GM21786 (cell line): ENCODE data around the gene SURF4.
"Not testable (repeated sequence)": the region's sequence is repeated elsewhere in the genome, so short reads cannot be mapped to it uniquely, and the experiment has no call there.

ENCODE experiments used
- ATAC-seq: cut with Tn5 transposase; IDR thresholded peaks from one replicate; pipeline ENCODE4 v1.9.1; 2021; ENCODE audit not compliant: unreplicated experiment

Gene SURF4

DNA sequence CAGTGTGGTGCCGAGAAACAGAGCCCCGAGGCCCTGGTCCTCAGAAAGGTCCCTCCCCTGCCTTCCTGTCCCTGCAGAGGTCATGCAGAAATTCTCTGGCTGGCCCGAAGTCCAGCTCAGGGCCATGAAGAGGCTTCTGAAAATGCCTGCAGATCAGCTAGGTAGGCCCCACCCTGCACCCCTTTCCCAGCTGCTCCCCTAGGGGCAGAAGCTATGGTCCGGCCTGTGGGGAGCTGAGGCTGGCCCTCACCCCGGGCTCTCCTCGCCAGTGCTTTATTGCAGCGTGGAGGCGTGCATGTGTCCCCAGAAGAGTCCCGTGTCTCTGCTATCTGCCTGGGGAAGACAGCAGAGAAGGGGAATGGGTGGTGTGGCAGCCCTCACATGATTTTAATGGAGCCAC lies 22.0 kb upstream of the SURF4 start:
- no peak for ATAC-seq

DNA sequence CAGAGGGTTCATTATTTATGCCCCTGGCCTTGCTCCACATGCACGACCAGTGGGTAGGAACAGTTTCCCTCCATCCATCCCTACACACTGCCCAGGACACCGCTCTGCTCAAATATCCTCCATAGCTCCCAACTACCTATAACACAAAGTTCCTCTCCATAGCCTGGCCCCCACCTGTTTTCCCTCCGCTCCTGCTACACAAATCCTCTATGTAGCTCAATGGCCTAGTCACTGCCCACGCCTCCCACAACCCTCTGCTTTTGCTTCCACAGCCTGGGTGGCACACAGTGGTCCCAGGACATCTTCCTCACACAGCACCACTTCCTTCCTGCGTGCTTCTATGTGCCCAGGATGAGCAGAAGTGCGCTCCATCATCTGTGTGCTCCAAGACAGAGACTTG lies 21.5 kb upstream of the SURF4 start:
- ATAC-seq, result no peak

DNA sequence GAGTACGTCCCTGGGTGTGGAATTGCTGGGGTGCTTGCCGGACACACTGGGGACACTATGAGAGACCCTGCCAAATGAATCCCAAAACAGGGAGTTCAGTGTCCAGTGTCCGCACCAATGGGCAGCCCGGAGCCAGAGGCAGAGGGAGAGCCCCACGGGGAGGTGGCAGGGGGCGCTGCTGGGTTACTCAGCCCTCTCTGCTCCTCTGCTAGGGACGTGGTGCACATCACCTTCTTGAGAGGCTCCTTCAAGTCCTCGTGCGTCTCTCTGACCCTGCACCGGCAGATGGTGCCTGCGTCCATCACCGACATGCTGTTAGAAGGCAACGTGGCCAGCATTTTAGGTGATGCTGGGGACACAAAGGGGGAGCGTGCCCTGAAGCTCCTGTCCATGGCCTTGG lies 21.1 kb upstream of the SURF4 start:
- ATAC-seq, result no peak

DNA sequence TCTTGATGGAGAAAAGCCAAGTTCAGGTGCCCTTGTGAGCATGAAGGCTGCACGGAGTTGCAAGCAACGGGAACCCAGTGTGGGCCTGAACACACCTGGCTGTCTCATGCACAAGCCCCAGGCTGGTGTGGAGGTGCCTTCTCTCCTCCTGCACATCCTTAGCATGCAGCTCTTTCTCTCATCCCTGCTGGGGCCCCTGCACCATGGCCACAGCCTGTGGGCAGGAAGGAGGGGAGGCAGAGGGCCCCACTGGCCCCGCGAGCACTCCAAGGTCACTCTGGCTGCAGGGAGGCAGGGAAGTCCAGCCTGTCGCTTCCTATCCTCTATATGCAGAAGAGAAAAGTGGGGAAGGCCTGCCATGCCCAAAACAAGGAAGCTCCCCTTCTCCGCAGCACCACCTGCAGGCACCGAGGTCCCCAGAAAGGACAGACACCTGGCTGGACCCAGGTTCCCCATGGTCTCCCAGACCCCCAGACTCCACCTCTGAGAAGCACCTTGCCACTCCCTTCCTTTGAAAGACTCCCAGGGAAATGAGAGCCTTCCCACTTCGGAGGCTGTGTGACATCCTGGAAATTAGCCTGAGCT lies 18.9 kb upstream of the SURF4 start:
- no peak for ATAC-seq

DNA sequence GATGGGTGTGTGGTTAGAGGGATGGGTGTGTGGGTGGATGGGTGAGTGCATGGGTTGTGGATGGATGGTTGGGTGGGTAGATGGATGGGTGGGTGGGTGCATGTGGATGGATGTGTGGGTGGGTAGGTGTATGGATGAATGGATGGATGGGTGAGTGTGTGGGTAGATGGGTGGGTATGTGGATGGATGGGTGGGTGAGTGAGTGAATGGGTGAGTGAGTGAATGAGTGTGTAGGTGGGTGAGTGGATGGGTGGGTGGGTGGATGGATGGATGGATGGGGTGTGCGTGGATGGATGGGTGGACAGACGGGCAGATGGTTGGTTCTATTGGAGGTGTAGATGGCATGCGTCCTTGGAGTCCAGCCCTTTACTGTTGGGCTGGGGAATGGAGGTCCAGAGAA lies 17.5 kb upstream of the SURF4 start:
- no peak for ATAC-seq

DNA sequence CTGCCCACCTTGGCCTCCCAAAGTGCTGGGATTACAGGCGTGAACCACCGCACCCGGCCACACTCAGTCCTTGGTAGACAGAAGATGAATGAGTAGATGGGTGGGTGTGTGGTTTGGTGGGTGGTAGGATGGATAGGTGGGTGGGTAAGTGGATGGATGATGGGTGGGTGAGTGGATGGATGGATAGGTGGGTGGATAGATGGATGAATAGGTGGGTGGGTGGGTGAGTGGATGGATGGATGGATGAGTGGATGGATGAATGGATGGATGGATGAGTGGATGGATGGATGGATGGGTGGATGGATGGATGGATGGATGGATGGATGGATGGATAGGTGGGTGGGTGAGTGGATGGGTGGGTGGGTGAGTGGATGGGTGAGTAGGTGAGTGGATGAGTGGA lies 16.4 kb upstream of the SURF4 start:
- not testable (repeated sequence) for ATAC-seq

DNA sequence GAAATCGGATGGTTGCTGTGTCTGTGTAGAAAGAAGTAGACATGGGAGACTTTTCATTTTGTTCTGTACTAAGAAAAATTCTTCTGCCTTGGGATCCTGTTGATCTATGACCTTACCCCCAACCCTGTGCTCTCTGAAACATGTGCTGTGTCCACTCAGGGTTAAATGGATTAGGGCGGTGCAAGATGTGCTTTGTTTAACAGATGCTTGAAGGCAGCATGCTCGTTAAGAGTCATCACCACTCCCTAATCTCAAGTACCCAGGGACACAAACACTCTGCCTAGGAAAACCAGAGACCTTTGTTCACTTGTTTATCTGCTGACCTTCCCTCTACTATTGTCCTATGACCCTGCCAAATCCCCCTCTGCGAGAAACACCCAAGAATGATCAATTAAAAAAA lies 15.6 kb upstream of the SURF4 start:
- not testable (repeated sequence) for ATAC-seq

DNA sequence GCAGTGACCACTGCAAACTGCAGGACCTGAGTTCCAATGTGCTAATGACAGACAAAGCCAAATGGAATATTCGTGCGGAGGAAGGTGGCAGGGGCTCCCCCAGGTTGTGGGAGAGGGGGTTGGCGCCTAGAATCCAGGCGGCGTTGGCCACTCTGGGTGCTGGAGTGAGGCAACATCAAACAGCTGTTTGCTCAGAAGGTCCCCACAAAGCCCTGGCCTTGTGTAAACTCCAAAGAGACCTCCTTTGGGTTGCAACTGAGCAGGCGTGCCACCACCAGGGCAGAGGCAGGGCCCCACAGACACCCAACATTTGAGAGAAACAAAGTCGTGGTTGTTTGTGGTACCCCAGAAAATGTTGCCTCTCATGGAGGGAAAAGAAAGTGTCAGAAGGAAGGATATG lies 14.9 kb upstream of the SURF4 start:
- ATAC-seq, result no peak

DNA sequence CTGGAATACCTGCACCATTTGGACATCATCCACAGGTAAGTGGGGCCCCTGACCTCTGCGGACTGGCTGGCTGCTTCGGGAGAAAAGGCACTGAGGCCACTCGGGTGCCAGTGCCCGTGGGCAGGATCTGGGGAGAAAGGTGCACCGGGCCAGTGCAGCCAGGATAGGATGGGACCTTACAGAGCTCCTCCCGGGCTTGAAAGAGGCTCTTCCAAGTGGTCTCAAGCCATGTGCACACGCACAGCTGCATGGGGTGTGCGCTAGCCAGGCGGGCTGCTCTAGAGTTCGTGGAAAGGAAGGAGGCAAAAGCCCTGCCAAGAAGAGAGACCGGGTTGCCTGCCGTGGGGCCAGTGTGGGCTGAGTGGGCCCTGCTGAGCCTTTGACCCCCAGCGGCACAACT lies 13.7 kb upstream of the SURF4 start:
- ATAC-seq, result no peak

DNA sequence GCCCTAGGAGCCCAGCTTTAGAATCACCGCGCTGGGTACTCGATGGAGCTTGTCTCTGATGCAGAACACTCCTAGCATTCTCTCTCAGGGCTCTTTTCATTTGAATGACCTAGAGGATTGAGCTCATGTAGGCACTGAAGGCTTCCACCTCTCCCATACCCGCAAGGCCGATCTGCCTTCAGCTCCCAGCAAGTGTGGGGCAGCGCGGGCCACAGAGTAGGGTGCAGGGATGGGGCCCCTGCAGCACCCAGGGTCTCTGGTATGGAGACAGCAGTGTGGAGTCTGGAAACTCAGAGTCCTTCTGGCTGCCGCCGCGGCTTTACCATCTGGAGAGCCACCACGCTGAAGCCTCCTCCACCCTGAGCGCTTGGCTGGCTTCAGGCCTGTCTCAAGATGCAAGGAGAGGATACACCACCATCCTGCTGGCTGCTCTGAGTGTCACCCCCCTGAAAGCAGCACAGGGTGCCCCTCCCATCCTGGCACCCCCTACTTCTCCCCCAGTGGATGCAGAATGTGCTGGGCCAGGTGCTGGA lies 13.2 kb upstream of the SURF4 start:
- no peak for ATAC-seq

DNA sequence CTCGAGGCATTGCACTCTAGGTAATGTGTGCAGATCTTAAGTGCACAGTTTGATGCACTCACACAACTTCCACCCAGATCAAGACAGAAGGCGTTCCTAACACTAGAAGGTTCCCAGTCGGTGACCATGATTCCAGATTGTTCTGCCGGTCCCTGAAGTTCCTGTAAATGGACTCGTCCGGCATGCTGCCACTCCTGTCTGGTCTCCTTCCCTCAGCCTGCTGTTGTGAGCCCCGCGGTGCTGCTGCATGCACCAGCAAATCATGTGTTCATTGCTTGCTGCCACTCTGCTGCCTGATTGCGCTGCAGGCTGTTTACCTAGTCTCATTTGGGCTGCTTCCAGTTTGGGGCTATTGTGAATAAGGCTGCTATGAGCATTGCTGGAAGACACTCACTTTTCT lies 11.8 kb upstream of the SURF4 start:
- no peak for ATAC-seq

DNA sequence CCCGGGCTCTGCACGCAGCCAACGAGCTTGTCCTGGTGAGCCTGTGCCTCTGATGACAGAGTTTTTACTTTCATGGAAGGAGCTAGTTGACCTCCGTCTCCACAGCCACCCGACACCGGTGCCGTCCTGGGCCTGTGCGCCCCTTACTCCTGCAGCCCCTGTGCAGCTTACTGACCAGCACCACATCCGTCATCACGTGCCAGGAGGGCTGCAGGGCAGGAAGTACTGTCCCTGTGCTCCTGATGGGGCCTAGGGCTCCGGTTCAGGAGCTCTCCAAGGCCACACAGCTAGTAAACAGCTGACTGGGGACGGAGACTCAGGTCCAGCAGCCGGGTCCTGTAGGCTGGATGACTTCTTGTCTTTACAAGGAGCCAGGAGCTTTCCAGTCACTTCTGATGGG lies 10.5 kb upstream of the SURF4 start:
- no peak for ATAC-seq

DNA sequence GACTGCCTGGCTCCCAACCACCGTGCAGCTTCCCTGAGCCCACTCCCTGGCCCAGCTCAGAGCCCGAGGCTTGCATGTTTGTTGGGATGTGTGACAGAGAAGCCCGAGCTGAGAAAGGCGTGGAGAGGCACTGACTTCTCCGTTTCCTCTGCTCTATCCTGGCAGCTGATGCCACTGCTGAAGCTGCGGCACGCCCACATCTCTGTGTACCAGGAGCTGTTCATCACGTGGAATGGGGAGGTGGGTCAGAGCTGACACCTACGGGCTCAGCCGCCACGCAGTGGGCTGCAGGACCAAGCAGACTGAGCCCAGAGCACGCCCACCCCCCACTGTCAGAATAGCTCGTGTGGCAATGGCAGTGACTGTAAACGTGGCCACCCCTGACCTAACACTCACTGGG lies 9.6 kb upstream of the SURF4 start:
- ATAC-seq, result no peak

DNA sequence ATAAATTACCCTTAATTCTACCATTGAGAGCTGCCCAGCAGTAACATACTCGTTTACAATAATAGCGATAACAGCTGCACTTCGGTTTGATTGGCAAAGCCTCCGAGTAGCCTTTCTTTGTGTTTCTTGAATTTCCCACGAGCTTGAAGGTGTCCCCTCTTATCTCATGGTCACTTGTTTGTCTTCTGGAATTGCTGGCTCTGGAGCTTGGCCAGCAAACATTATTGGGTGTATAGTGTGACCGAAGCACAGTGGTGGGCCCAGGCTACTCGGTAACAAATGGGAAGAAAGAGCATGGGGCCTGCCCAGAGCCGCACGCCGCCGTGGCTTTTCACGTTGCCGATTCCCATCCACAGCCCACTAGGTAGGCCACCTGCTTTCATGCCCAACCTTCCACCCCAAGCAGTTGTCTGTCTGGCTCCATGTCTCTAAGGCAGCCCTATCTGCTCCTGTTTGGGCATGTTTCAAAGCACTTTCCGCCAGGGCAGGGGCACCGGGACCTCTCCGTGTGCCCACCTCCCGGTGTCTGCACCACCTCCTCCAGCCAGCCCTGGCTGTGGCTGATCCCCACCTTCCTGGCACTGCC lies 9.0 kb upstream of the SURF4 start:
- no peak for ATAC-seq

DNA sequence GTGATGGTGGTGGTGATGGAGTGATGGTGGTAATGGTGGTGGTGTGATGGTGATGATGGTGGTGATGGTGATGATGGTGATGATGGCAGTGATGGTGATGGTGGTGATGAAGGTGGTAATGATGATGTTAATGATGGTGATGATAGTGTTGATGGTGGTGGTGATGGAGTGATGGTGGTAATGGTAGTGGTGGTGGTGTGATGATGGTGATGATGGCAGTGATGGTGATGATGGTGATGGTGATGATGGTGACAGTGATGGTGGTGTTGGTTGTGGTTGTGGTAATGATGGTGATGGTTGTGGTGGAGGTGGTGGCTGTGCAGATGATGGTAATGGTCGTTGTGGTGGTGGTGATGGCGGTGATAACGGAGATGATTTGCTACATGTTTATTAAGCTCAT lies 7.6 kb upstream of the SURF4 start:
- no peak for ATAC-seq

DNA sequence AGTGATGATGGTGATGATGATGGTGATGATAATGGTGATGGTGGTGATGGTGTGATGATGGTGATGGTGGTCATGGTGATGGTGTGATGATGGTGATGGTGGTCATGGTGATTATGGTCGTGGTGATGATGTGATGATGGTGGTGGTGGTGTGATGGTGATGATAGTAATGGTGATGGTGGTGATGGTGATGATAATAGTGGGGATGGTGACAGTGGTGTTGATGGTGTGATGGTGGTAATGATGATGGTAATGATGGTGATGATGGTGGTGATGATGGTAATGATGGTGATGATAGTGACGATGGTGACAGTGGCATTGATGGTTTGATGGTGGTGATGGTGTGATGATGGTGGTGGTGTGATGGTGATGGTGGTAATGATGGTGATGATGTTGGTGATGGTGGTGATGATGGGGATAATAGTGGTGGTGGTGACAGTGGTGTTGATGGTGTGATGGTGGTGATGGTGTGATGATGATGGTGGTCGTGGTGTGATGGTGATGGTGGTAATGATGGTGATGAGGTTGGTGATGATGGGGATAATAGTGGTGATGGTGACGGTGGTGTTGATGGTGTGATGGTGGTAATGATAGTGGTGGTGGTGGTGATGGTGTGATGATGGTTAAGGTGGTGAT lies 6.8 kb upstream of the SURF4 start:
- no peak for ATAC-seq

DNA sequence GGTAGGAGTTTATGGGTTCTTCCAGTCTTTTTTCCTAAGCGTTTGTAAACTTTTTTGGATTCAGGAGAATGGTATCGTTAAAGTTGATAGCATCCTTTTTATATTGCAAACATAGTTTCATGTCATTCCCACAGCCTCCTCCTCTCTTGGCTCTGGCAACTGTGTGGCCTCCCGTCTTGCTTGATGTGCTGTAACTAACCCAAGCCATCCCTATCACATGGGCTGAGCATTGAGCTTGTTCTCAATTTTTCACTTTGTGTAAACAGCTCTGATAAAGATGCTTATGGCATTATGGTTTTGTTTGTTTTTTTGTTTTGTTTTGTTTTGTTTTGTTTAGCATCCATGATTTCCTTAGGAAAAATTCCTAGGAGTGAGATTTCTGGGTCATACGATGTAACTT lies 4.9 kb upstream of the SURF4 start:
- ATAC-seq, result no peak

DNA sequence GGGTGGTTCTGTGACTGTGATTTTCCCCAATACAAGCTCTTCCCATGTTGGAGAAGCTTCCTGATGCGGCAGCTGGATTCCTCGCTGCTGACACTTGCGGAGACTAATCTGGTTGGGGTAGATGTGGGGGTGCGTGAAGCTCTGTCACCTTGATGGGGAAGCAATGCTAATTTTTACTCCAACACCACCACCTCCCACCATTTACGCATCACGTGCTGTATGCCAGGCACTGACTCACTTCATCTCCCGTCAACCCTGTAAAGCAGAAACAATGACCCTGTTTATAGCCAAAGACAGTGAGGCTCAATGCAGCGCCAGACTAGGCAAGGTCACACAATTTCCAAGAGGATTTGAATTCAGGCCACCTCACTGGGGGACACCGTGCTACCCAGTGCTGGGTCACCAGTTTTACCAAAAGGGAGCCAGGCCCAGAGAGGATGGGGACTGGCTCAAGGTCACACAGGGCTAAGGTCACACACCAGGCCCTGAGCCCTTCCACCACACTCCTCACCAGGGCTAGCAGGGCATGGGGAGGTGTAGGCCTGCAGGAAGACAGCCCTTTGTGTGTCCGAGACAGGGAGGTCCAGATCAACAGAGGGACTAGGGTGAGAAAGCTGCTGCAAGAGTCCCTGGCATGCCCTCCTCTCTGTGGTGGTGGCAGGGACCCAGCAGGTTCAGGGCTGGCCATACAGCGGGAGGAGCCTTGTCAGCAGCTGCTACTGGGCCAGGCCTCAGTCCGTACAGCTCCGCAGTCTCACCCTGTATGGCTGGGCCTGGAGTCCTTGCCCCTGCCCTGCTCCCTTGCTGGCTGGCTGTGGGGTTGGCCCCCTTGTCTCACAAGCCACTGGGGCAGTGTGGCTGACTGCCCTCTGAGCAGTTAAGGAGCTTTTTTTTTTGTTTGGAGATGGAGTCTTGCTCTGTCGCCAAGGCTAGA lies 3.6 kb upstream of the SURF4 start:
- no peak for ATAC-seq

DNA sequence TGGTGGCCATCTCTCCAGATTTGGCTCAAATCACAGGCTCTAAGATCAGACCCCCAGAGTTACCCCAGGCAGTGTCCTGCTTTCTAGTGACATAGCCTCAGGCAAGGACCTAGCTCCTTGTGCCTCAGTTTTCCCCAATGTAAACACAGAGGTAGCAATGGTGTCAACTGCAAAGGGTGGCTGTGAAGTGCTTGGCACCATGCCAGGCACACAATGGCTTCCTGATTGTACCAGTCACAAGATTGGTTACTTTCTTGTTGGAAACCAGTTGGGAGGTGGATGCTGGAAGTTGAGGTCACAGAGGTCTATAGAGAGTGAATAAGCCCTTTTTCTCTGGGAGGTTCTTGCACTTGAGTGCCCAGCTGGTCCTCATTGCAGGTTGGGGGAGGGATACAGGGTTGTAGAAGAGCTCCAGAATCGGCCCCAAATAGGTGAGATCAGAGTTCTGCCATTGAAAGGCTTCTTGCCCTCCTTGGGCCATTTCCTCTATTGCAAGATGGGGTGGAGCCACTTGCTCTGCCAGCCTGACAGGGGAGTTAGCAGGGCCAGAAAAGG lies 2.6 kb upstream of the SURF4 start:
- ATAC-seq, result no peak

DNA sequence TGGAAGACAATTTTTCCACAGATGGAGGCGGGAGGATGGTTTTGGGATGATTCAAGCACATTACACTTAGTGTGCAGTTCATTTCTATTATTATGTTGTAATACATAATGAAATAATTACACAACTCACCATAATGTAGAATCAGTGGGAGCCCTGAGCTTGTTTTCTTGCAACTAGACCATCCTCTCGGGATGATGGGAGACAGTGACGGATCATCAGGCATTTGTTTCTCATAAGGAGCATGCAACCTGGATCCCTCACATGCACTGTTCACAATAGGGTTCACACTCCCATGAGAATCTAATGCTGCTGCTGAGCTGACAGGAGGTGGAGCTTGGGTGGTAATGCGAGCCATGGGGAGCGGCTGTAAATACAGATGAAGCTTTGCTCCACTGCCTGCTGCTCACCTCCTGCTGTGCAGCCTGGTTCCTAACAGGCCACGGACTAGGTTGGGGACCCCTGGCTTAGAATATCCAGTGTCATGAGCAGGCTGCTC lies 1.9 kb upstream of the SURF4 start:
- no peak for ATAC-seq

DNA sequence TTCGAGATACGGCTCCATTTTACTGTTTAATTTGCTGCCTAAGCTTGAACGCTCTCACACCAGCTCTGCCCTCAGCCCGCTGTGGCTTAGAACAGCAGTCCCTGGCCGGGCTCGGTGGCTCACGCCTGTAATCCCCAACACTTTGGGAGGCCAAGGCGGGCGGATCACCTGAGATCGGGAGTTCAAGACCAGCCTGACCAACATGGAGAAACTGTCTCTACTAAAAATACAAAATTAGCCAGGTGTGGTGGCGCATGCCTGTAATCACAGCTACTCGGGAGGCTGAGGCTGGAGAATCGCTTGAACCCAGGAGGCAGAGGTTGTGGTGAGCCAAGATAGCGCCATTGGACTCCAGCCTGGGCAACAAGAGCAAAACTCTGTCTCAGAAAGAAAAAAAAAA lies 1.4 kb upstream of the SURF4 start:
- not testable (repeated sequence) for ATAC-seq
